ENCODE measurements around the gene ASB13.

ASB13 gene

GRCh38 chr10:5659702-5660528 is 6.5 kb downstream of the ASB13 start:
- no peaks in the 10 kb centered on the region for H3K36me3 ChIP-seq (ENCODE audit: control insufficient read depth in 2 of 2, insufficient read depth in 1 of 2, low read length in 2 of 2)
- peaks cover 19% of the 10 kb centered on the region for H3K4me1 ChIP-seq (ENCODE audit: control insufficient read depth, insufficient read depth, low read length)
- H3K9me3 ChIP-seq (ENCODE audit: control insufficient read depth, insufficient read depth, low read depth, low read length) = no peaks in the 10 kb centered on the region
- POLR2A ChIA-PET = interaction anchor here (0.6 to 1.1 kb wide), 2 partner anchors 29 to 31 kb away, joined by 3 read pairs; no protein-coding TSS in a partner anchor
- TF ChIP-seq ZNF645 (tag by site-specific recombination; IDR thresholded peaks at IDR 0.05) (no peak), ZNF660 (tag by site-specific recombination; IDR thresholded peaks at IDR 0.05) (no peak), INSM2 (tag by site-specific recombination; IDR thresholded peaks at IDR 0.05) (no peak), ZNF202 (tag by site-specific recombination; IDR thresholded peaks at IDR 0.05; ENCODE audit: borderline replicate concordance) (no peak), PRDM2 (tag by site-specific recombination; IDR thresholded peaks at IDR 0.05; ENCODE audit: borderline replicate concordance) (no peak), ZNF585B (tag by site-specific recombination; IDR thresholded peaks at IDR 0.05) (no peak), EGR2 (tag by site-specific recombination; IDR thresholded peaks at IDR 0.05; ENCODE audit: low read depth) (peak; percentile 45; the same call in 1 of the 2 replicates), ZFHX2 (tag by site-specific recombination; conservative IDR thresholded peaks at IDR 0.05) (peak; percentile 38; the same call in 1 of the 2 replicates)
- TF ChIP-seq, protein P1, sequence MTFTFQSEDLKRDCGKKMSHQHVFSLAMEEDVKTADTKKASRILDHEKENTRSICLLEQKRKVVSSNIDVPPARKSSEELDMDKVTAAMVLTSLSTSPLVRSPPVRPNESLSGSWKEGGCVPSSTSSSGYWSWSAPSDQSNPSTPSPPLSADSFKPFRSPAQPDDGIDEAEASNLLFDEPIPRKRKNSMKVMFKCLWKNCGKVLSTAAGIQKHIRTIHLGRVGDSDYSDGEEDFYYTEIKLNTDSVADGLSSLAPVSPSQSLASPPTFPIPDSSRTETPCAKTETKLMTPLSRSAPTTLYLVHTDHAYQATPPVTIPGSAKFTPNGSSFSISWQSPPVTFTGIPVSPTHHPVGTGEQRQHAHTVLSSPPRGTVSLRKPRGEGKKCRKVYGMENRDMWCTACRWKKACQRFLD (tag by site-specific recombination; IDR thresholded peaks at IDR 0.05) = no peak
- H3K27ac ChIP-seq (ENCODE audit: extremely low read depth, low read depth, low read length) = no peak overlapping the region
- CTCF ChIA-PET = interaction anchor here (0.6 to 1.1 kb wide), 3 partner anchors 30 to 119 kb away, joined by 3 to 5 read pairs (median 4); no protein-coding TSS in a partner anchor
- no peak overlapping the region for H3K4me3 ChIP-seq (ENCODE audit: low read depth, low read length)

- POLR2A ChIA-PET = no interaction called here
- no peaks in the 10 kb centered on the region for H3K36me3 ChIP-seq (ENCODE audit: control insufficient read depth in 2 of 2, insufficient read depth in 1 of 2, low read length in 2 of 2)
- no peaks in the 10 kb centered on the region for H3K9me3 ChIP-seq (ENCODE audit: control insufficient read depth, insufficient read depth, low read depth, low read length)
- no peak overlapping the region for H3K4me3 ChIP-seq (ENCODE audit: low read depth, low read length)
- H3K4me1 ChIP-seq (ENCODE audit: control insufficient read depth, insufficient read depth, low read length) = peaks cover 13% of the 10 kb centered on the region
- CTCF ChIA-PET = interaction anchor here (0.6 to 0.9 kb wide), 2 partner anchors 29 to 118 kb away, joined by 3 to 5 read pairs; no protein-coding TSS in a partner anchor
- peak; percentile 64 for TF ChIP-seq ZNF600 (tag by site-specific recombination; IDR thresholded peaks at IDR 0.05)
- TF ChIP-seq ZNF792 (tag by site-specific recombination; IDR thresholded peaks at IDR 0.05) = no peak
- TF ChIP-seq, protein P2, sequence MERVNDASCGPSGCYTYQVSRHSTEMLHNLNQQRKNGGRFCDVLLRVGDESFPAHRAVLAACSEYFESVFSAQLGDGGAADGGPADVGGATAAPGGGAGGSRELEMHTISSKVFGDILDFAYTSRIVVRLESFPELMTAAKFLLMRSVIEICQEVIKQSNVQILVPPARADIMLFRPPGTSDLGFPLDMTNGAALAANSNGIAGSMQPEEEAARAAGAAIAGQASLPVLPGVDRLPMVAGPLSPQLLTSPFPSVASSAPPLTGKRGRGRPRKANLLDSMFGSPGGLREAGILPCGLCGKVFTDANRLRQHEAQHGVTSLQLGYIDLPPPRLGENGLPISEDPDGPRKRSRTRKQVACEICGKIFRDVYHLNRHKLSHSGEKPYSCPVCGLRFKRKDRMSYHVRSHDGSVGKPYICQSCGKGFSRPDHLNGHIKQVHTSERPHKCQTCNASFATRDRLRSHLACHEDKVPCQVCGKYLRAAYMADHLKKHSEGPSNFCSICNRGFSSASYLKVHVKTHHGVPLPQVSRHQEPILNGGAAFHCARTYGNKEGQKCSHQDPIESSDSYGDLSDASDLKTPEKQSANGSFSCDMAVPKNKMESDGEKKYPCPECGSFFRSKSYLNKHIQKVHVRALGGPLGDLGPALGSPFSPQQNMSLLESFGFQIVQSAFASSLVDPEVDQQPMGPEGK (tag by site-specific recombination; IDR thresholded peaks at IDR 0.05) = 0 out of 2 replicates have a peak, but pooled peaks have one; percentile 7
- TF ChIP-seq GFI1B (tag by site-specific recombination; IDR thresholded peaks at IDR 0.05) = no peak
- TF ChIP-seq ZNF121 (tag by site-specific recombination; IDR thresholded peaks at IDR 0.05) = no peak
- TF ChIP-seq, protein P3, sequence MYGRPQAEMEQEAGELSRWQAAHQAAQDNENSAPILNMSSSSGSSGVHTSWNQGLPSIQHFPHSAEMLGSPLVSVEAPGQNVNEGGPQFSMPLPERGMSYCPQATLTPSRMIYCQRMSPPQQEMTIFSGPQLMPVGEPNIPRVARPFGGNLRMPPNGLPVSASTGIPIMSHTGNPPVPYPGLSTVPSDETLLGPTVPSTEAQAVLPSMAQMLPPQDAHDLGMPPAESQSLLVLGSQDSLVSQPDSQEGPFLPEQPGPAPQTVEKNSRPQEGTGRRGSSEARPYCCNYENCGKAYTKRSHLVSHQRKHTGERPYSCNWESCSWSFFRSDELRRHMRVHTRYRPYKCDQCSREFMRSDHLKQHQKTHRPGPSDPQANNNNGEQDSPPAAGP (tag by site-specific recombination; IDR thresholded peaks at IDR 0.05) = no peak
- no peak overlapping the region for H3K27ac ChIP-seq (ENCODE audit: extremely low read depth, low read depth, low read length)
These were observed 7.3 kb downstream of the ASB13 start for GRCh38 chr10:5658871-5659618.

Data from HEK293 (cell line).